Activated CD4-positive, alpha-beta T cell treated with anti-CD3 and anti-CD28 coated beads, Interleukin-2, Interleukin-6, amounts not matched to agents 100 ng/mL and 50 ng/mL, durations not matched to agents 16 hours and 8 hours (primary cell): Measurements from ENCODE around the gene THSD4.

ENCODE experiments used
- DNase-seq: peaks from one replicate; pipeline ENCODE4 v3.0.0-alpha.2; 2020

THSD4 gene

GRCh38 chr15:71114887-71115566, at the start of gene THSD4:
Gene THSD4 (plus strand): TSS chr15:71115471.
- DNase-seq = peak; percentile 82

- DNase-seq = no peak
Measured at GRCh38 chr15:71066983-71067382, 48.3 kb upstream of the THSD4 start.

- no peak for DNase-seq
Measured at GRCh38 chr15:71069693-71070092, 45.6 kb upstream of the THSD4 start.

GRCh38 chr15:71071529-71071928, 43.7 kb upstream of the THSD4 start:
- no peak for DNase-seq

GRCh38 chr15:71072423-71072822, 42.8 kb upstream of the THSD4 start:
- no peak for DNase-seq

GRCh38 chr15:71078506-71079207, 36.6 kb upstream of the THSD4 start:
- no peak for DNase-seq

GRCh38 chr15:71079208-71080044, 35.8 kb upstream of the THSD4 start:
- no peak for DNase-seq

GRCh38 chr15:71080166-71080565, 35.1 kb upstream of the THSD4 start:
- DNase-seq = no peak

GRCh38 chr15:71080705-71081104, 34.6 kb upstream of the THSD4 start:
- DNase-seq = no peak

GRCh38 chr15:71082803-71083202, 32.5 kb upstream of the THSD4 start:
- no peak for DNase-seq

GRCh38 chr15:71083349-71083748, 31.9 kb upstream of the THSD4 start:
- no peak for DNase-seq

GRCh38 chr15:71084264-71084663, 31.0 kb upstream of the THSD4 start:
- DNase-seq = no peak

- no peak for DNase-seq
Measured at GRCh38 chr15:71085809-71086208, 29.5 kb upstream of the THSD4 start.

GRCh38 chr15:71088155-71088554, 27.1 kb upstream of the THSD4 start:
- no peak for DNase-seq

- no peak for DNase-seq
Measured at GRCh38 chr15:71088683-71089082, 26.6 kb upstream of the THSD4 start.

GRCh38 chr15:71089801-71090200, 25.5 kb upstream of the THSD4 start:
- DNase-seq = no peak

GRCh38 chr15:71091601-71092000, 23.7 kb upstream of the THSD4 start:
- no peak for DNase-seq

GRCh38 chr15:71092056-71092600, 23.1 kb upstream of the THSD4 start:
- DNase-seq = no peak

- no peak for DNase-seq
Measured at GRCh38 chr15:71093054-71094024, 21.9 kb upstream of the THSD4 start.

- DNase-seq = no peak
Measured at GRCh38 chr15:71094137-71094536, 21.1 kb upstream of the THSD4 start.

- no peak for DNase-seq
Measured at GRCh38 chr15:71096676-71097075, 18.6 kb upstream of the THSD4 start.

GRCh38 chr15:71097890-71098289, 17.4 kb upstream of the THSD4 start:
- DNase-seq = no peak
